ENCODE results near the gene THAP9.
"Not testable (repeated sequence)": the region's sequence is repeated elsewhere in the genome, so short reads cannot be mapped to it uniquely, and the experiment has no call there.

THAP9 gene, protein sequence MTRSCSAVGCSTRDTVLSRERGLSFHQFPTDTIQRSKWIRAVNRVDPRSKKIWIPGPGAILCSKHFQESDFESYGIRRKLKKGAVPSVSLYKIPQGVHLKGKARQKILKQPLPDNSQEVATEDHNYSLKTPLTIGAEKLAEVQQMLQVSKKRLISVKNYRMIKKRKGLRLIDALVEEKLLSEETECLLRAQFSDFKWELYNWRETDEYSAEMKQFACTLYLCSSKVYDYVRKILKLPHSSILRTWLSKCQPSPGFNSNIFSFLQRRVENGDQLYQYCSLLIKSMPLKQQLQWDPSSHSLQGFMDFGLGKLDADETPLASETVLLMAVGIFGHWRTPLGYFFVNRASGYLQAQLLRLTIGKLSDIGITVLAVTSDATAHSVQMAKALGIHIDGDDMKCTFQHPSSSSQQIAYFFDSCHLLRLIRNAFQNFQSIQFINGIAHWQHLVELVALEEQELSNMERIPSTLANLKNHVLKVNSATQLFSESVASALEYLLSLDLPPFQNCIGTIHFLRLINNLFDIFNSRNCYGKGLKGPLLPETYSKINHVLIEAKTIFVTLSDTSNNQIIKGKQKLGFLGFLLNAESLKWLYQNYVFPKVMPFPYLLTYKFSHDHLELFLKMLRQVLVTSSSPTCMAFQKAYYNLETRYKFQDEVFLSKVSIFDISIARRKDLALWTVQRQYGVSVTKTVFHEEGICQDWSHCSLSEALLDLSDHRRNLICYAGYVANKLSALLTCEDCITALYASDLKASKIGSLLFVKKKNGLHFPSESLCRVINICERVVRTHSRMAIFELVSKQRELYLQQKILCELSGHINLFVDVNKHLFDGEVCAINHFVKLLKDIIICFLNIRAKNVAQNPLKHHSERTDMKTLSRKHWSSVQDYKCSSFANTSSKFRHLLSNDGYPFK

DNA sequence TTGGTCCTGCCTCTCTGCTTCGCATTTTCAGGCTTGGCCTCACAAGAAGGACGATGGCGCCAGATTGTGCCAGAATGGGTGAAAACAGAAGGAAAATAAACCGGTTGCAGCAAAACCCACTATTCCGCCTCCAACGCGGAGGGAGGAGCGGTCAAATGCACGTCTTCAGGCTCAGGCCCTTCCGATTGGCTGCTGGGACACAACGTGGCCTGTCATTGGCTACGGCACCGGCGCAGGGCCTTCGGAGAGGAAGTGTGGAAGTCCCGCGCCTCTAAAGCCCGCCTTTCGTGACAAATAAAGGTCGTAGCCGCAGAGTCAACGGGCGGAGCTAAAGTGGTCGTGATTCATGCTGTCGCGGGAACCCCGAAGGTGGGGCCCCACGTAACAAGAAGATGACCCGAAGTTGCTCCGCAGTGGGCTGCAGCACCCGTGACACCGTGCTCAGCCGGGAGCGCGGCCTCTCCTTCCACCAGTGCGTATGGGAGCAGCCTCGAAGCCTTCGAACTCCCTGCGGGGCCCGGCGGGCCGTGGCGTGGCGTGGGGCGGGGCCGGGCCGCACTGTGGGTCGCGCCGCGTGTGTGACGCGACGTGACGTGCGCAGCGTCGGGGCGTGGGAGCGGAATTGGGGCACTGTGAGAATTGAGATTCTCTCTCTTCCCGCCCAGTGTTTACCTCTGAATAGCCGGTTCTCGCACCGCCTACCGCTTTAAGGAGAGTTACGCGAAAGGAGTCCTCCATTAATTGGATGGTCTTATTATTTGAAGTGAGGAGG, at the start of gene THAP9:
TSS of gene THAP9 (plus strand) at position 325 of the 772 bp plus-strand sequence. CDS start at position 393, 68 bp downstream.
- DNase-seq (ENCODE audit: low read depth): peak; percentile 98
- peak within 1 kb of the TSS; percentile 96 for H3K4me3 ChIP-seq (ENCODE audit: low read length)
- TF ChIP-seq, protein P1, sequence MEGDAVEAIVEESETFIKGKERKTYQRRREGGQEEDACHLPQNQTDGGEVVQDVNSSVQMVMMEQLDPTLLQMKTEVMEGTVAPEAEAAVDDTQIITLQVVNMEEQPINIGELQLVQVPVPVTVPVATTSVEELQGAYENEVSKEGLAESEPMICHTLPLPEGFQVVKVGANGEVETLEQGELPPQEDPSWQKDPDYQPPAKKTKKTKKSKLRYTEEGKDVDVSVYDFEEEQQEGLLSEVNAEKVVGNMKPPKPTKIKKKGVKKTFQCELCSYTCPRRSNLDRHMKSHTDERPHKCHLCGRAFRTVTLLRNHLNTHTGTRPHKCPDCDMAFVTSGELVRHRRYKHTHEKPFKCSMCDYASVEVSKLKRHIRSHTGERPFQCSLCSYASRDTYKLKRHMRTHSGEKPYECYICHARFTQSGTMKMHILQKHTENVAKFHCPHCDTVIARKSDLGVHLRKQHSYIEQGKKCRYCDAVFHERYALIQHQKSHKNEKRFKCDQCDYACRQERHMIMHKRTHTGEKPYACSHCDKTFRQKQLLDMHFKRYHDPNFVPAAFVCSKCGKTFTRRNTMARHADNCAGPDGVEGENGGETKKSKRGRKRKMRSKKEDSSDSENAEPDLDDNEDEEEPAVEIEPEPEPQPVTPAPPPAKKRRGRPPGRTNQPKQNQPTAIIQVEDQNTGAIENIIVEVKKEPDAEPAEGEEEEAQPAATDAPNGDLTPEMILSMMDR (conservative IDR thresholded peaks at IDR 0.05; ENCODE audit: low read depth, low read length): no peak

DNA sequence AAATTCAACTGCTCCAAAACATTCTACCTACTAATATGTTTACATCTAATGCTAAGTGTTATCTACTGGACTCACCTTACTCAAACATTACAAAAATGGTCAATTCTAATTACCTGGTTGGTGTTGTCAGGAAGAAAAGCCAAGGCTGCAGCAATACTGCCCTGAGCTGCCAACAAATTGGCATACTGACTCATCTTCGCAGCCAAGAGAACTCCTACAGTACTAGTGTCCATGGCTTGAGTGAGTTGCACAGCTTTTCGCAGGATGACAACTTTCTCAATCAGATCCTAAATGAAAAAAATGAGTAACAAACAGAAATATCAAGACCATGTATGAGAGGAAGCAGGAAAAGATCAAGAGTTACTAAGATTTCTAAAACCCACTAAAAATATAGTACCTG, 49.2 kb upstream of the THAP9 start:
- TF ChIP-seq, protein P1 (conservative IDR thresholded peaks at IDR 0.05; ENCODE audit: low read depth, low read length): no peak
- DNase-seq (ENCODE audit: low read depth): no peak
- no peak overlapping the region for H3K4me3 ChIP-seq (ENCODE audit: low read length)

DNA sequence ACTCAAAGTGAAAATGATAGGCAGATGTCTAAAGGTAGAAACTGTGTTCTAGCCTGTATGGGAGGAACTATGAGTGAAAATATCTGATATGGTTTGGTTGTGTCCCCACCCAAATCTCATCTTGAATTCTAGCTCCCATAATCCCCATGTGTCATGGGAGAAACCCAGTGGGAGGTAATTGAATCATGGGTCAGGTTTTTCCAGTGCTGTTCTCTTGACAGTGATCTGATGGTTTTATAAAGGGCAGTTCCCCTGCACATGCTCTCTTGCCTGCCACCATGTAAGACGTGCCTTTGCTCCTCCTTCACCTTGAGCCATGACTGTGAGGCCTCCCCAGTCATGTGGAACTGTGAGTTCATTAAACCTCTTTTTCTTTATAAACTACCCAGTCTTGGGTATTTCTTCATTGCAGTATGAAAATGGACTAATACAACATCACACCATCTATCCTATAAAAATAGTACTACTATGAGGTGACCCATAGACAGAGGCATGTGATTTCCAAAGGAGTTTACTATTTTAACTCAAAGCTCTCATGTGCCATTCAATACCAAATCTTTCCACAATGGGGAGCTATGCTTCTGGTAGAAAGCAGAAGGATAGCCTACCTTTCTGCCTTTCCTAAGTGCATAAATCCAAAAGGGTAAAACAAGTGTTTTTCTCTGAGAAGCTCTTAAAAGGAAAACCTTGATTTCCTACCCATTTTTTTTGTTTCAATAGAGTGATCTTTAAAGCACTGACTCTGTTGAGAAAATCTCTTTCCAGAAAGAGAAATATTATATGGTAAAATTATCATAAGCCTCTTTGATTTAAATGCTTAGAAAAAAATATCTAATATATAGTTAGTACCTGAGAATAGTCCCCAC, 48.4 kb upstream of the THAP9 start:
- TF ChIP-seq, protein P1 (conservative IDR thresholded peaks at IDR 0.05; ENCODE audit: low read depth, low read length): peak; percentile 61
- no peak overlapping the region for H3K4me3 ChIP-seq (ENCODE audit: low read length)
- peak; percentile 9 for DNase-seq (ENCODE audit: low read depth)

DNA sequence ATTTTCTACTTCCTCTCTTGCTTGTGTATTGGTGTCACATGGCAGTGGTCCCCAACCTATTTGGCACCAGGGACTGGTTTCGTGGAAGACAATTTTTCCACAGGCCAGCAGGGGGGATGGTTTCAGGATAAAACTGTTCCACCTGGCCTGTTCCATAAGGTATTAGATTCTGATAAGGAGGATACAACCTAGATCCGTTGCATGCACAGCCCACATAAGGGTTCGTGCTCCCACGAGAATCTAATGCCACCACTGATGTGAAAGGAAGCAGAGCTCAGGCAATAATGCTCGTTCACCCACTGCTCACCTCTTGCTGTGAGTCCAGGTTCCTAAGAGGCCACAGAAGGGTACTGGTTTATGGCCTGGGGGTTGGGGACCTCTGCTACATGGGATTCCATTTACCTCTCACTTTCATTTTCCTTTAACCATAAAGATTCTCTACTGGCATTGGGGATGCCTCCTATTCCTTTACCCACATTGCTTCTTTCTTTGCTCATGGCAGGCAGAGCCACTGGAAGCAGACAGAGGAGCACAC, 47.7 kb upstream of the THAP9 start:
- DNase-seq (ENCODE audit: low read depth): no peak
- TF ChIP-seq, protein P1 (conservative IDR thresholded peaks at IDR 0.05; ENCODE audit: low read depth, low read length): peak; percentile 17
- H3K4me3 ChIP-seq (ENCODE audit: low read length): no peak overlapping the region

DNA sequence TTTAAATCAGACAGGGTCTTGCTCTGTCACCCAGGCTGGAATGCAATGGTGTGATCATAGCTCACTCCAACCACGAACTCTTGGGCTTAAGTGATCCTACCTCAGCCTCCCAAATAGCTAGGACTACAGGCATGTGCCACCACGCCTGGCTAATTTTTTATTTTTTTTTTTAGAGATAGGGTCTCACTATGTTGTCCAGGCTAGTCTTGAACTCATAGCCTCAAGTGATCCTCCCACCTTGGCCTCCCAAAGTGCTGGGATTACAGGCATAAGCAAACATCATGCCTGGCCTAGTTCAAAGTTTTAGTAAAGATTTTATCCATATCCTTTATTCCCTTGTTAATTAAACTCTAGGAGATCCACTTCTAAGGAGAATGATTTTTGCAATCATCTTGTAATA, 40.0 kb upstream of the THAP9 start:
- H3K4me3 ChIP-seq (ENCODE audit: low read length); DNase-seq (ENCODE audit: low read depth): not testable (repeated sequence)

DNA sequence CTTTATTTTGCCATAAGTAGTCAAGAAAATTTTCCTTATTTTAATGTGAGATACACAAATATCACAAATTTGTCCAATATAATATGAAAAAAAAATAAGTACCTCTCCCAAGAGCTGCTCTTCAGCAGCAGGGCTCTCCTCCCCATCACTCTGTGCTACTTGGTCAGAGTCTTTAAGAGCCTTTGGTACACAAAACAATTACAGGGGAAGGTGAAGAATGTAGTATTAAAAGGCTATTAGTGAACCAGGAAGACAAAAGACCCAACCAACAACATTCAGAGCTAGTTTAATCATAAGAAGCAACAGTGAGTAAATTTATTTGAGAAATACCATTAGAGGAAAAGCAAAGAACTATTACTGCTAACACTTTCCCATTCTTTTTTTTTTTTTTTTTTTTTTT, 39.0 kb upstream of the THAP9 start:
- H3K4me3 ChIP-seq (ENCODE audit: low read length): no peak overlapping the region
- TF ChIP-seq, protein P1 (conservative IDR thresholded peaks at IDR 0.05; ENCODE audit: low read depth, low read length): no peak
- no peak for DNase-seq (ENCODE audit: low read depth)

Data from retinal pigment epithelial cell (primary cell).